T1000 (cell line): ENCODE measurements around the gene CRB3.
"Not testable (repeated sequence)": the region's sequence is repeated elsewhere in the genome, so short reads cannot be mapped to it uniquely, and the experiment has no call there.

Source experiments
- DNase-seq: peaks from one replicate; lab custom pipeline; 2025; ENCODE audit warnings: mixed read lengths; lab: John Stamatoyannopoulos, UW

CRB3 gene

GRCh38 chr19:6491802-6492592, 27.9 kb downstream of the CRB3 start:
- no peak for DNase-seq

- DNase-seq = no peak
Measured at GRCh38 chr19:6494438-6495036, 30.5 kb downstream of the CRB3 start.

- no peak for DNase-seq
Measured at GRCh38 chr19:6495947-6496346, 31.9 kb downstream of the CRB3 start.

GRCh38 chr19:6498294-6499036, 34.4 kb downstream of the CRB3 start:
- no peak for DNase-seq

GRCh38 chr19:6499052-6499790, 35.1 kb downstream of the CRB3 start:
- no peak for DNase-seq

- DNase-seq = no peak
Measured at GRCh38 chr19:6500837-6501739, 37.0 kb downstream of the CRB3 start.

- DNase-seq = no peak
Measured at GRCh38 chr19:6501740-6502648, 37.9 kb downstream of the CRB3 start, which contains the start of gene TUBB4A. TSS of gene TUBB4A (minus strand) at chr19:6502309. CDS start at chr19:6502212, 97 bp downstream.

GRCh38 chr19:6503407-6504201, 39.5 kb downstream of the CRB3 start:
- DNase-seq = no peak

- DNase-seq = not testable (repeated sequence)
Measured at GRCh38 chr19:6508028-6508771, 44.1 kb downstream of the CRB3 start.

GRCh38 chr19:6509118-6509971, 45.3 kb downstream of the CRB3 start:
- DNase-seq = no peak

GRCh38 chr19:6510618-6511017, 46.5 kb downstream of the CRB3 start:
- DNase-seq = no peak

GRCh38 chr19:6514089-6514488, 50.0 kb downstream of the CRB3 start:
- DNase-seq = no peak

- DNase-seq = no peak
Measured at GRCh38 chr19:6514926-6515544, 51.0 kb downstream of the CRB3 start.

- DNase-seq = no peak
Measured at GRCh38 chr19:6516018-6516658, 52.1 kb downstream of the CRB3 start.
